ENCODE measurements around the gene SLC25A41. TPM values are rescaled to one million over a fixed set of nuclear protein-coding genes. Genes with fewer than 3 reads are reported as not detected.

Gene SLC25A41
- total and polyA plus RNA-seq, 2 of the 8 experiments (the other 6 are each of a cell fraction or from before 2014, with no cell fraction given), result 0.50 TPM; not detected in 1

- no peaks in the 10 kb centered on the region for H3K79me2 ChIP-seq (ENCODE audit: control insufficient read depth in 1 of 2, insufficient read depth in 2 of 2, low read length in 2 of 2)
- no peak overlapping the region for H2BK12ac ChIP-seq (ENCODE audit: low read depth, low read length)
- no peak overlapping the region for H4K5ac ChIP-seq (ENCODE audit: insufficient read length, low read depth, low read length)
- H3K23ac ChIP-seq (ENCODE audit: insufficient read length), result no peak overlapping the region
- FAIRE-seq (no peak), DNase-seq (ENCODE audit: low read depth in 1 of 2, low spot score in 2 of 2) (no peak)
- H3K4me1 ChIP-seq (replicated peaks in 1 of 4; ENCODE audit: control insufficient read depth in 3 of 4, insufficient read depth in 4 of 4, low read length in 3 of 4), result peaks cover 0 to 6% (median 0%) of the 10 kb centered on the region in 4 experiments; a peak in 3 of 7 replicates
- no peak overlapping the region for H2BK15ac ChIP-seq (ENCODE audit: low read length)
- H3K9me3 ChIP-seq (ENCODE audit: insufficient read depth in 2 of 2, low read depth in 1 of 2, low read length in 1 of 2), result peaks cover 5 to 11% of the 10 kb centered on the region in 2 experiments; a peak in 2 of 4 replicates
- no peak overlapping the region for H4K91ac ChIP-seq (replicated peaks; ENCODE audit: insufficient read length, low read length)
- no peak overlapping the region for H2BK120ac ChIP-seq (replicated peaks; ENCODE audit: low read depth, low read length)
- H4K8ac ChIP-seq (ENCODE audit: extremely low read depth, insufficient read depth, low read length), result no peak overlapping the region
- TF ChIP-seq JUN (IDR thresholded peaks at IDR 0.05; ENCODE audit: low read depth, low read length) (no peak), USF2 (IDR thresholded peaks at IDR 0.05; ENCODE audit: low read length) (no peak), SP4 (IDR thresholded peaks at IDR 0.05; ENCODE audit: low read length) (no peak), YY1 (IDR thresholded peaks at IDR 0.05; ENCODE audit: low read depth, low read length) (no peak), BCL11A (IDR thresholded peaks at IDR 0.05; ENCODE audit: low read depth in 2 of 2, low read length in 2 of 2) (no peak), JUND (IDR thresholded peaks at IDR 0.05; ENCODE audit: low read length) (no peak), MAFK (IDR thresholded peaks at IDR 0.05; ENCODE audit: low read depth, low read length) (no peak), ZNF274 (IDR thresholded peaks at IDR 0.05; ENCODE audit: borderline replicate concordance, extremely low read depth, low read length) (no peak), RXRA (IDR thresholded peaks at IDR 0.05; ENCODE audit: insufficient read depth, low read depth, low read length) (no peak), KDM1A (IDR thresholded peaks at IDR 0.05; ENCODE audit: borderline replicate concordance, low read length) (no peak), ASH2L (IDR thresholded peaks at IDR 0.05; ENCODE audit: low read length) (no peak), FOSL1 (IDR thresholded peaks at IDR 0.05; ENCODE audit: insufficient read depth, low read depth, low read length) (no peak)
- no peak overlapping the region for H3K4me3 ChIP-seq (ENCODE audit: extremely low read depth in 1 of 4, insufficient read depth in 2 of 4, low read depth in 3 of 4, low read length in 4 of 4)
- H3K27ac ChIP-seq (ENCODE audit: low read depth, low read length), result no peak overlapping the region
- H2BK20ac ChIP-seq (ENCODE audit: low read length), result no peak overlapping the region
- H2AK5ac ChIP-seq (ENCODE audit: low read depth, low read length), result no peak overlapping the region
- no peak overlapping the region for H2AFZ ChIP-seq (ENCODE audit: low read length)
- CTCF ChIA-PET (ENCODE audit: partially characterized antibody), result no interaction called here
- no peaks in the 10 kb centered on the region for H3K27me3 ChIP-seq (replicated peaks in 1 of 4; ENCODE audit: control insufficient read depth in 3 of 4, extremely low read depth in 1 of 4, insufficient read depth in 3 of 4, low read length in 3 of 4)
- H3K56ac ChIP-seq (replicated peaks; ENCODE audit: insufficient read length, low read depth, low read length), result no peak overlapping the region
- H3K4ac ChIP-seq (replicated peaks; ENCODE audit: insufficient read length, low read depth, low read length), result no peak overlapping the region
- H3K79me1 ChIP-seq (ENCODE audit: low read depth, low read length), result no peaks in the 10 kb centered on the region
- H3K18ac ChIP-seq (ENCODE audit: extremely low read depth, low read length), result no peak overlapping the region
- POLR2A ChIA-PET (ENCODE audit: partially characterized antibody), result interaction anchor here (0.9 to 9.9 kb wide), 3 partner anchors 11 to 44 kb away, joined by 3 to 81 read pairs (median 5); partner anchors contain the start of gene GTF2F1
- peaks cover 2 to 8% of the 10 kb centered on the region in 2 experiments for H4K20me1 ChIP-seq (replicated peaks in 1 of 2; ENCODE audit: control insufficient read depth in 1 of 2, insufficient read depth in 2 of 2, low read length in 2 of 2)
- H3K36me3 ChIP-seq (ENCODE audit: control insufficient read depth in 2 of 4, insufficient read depth in 4 of 4, low read length in 3 of 4), result peaks cover 20 to 54% (median 37%) of the 10 kb centered on the region in 4 experiments
- H2BK5ac ChIP-seq (ENCODE audit: low read depth, low read length), result no peak overlapping the region
- no peak overlapping the region for H3K14ac ChIP-seq (ENCODE audit: insufficient read length)
- no peaks in the 10 kb centered on the region for H3K23me2 ChIP-seq (ENCODE audit: low read depth, low read length)
- WGBS, 2 experiments (ENCODE audit: extremely low coverage in 1 of 2, insufficient coverage in 1 of 2, insufficient read length in 1 of 2, insufficient replicate concordance in 2 of 2, low coverage in 1 of 2, low lambda C conversion rate in 2 of 2, missing lambda C conversion rate in 1 of 2), result 95% methylated on average over 3 of the region's 3 CpGs; no CpG with 5 or more reads in 1 of the 2 experiments
- no peak overlapping the region for H3K4me2 ChIP-seq (ENCODE audit: insufficient read depth in 1 of 2, low read depth in 2 of 2, low read length in 2 of 2)
- no peak overlapping the region for H3K9ac ChIP-seq (replicated peaks in 1 of 4; ENCODE audit: extremely low read depth in 1 of 4, low read depth in 3 of 4, low read length in 3 of 4)
Measured at GRCh38 chr19:6379744-6380143, 53.8 kb downstream of the SLC25A41 start.

Data from H1 (cell line).